Stomach (tissue), 9 donors: ENCODE data around the gene OR52L1. TPM values are rescaled to one million over a fixed set of nuclear protein-coding genes. Genes with fewer than 3 reads are reported as not detected.
"Not testable (repeated sequence)": the region's sequence is repeated elsewhere in the genome, so short reads cannot be mapped to it uniquely, and the experiment has no call there.

ENCODE experiments used
- DNase-seq, 2 donors: peaks; one replicate each; pipeline versions ENCODE4 v3.0.0 to v3.0.0-alpha.2; 2013 to 2019
- H3K27ac ChIP-seq, 5 donors: fragments of 200-600 bp in 4 of 5; sonication (generic) in 4 of 5; one replicate each; pipeline ENCODE4 v1.5.1; 2013 to 2019; ENCODE audit warnings: mild to moderate bottlenecking in 1 of 5, moderate library complexity in 1 of 5
- H3K27me3 ChIP-seq, 3 donors: fragments of 200-600 bp; sonication (generic); one replicate each; pipeline ENCODE4 v1.5.1; 2017 to 2019; ENCODE audit warnings: mixed run types in 1 of 3
- H3K36me3 ChIP-seq, 4 donors: fragments of 200-600 bp; sonication (generic); 1 replicate in 3 of 4; 2 replicates in 1 of 4; pipeline ENCODE4 v1.5.1; 2016 to 2019
- H3K4me1 ChIP-seq, 4 donors: fragments of 200-600 bp; sonication (generic); one replicate each; pipeline ENCODE4 v1.5.1; 2016 to 2019
- H3K4me3 ChIP-seq, 4 donors: fragments of 200-600 bp; sonication (generic) in 3 of 4; one replicate each; pipeline ENCODE4 v1.5.1; 2016 to 2019; ENCODE audit warnings: mild to moderate bottlenecking in 1 of 4
- H3K9me3 ChIP-seq, 4 donors: fragments of 200-600 bp; sonication (generic); one replicate each; pipeline ENCODE4 v1.5.1; 2016 to 2019
- EP300 ChIP-seq: sonication (generic); formaldehyde crosslinking; IDR thresholded peaks from one replicate; pipeline ENCODE4 v1.6.1; 2017; ENCODE audit warnings: antibody characterized with exemption
- POLR2A ChIP-seq, 4 donors: fragments of 450-650 bp; IDR thresholded peaks; one replicate each; pipeline ENCODE4 v1.6.1; 2016; ENCODE audit warnings: antibody characterized with exemption in 4 of 4, control low read depth in 2 of 4, mild to moderate bottlenecking in 1 of 4, moderate library complexity in 1 of 4
- POLR2AphosphoS5 ChIP-seq, 3 donors: sonication (generic); formaldehyde crosslinking; IDR thresholded peaks; one replicate each; pipeline ENCODE4 v1.6.1; 2016; ENCODE audit warnings: antibody characterized with exemption in 3 of 3
- WGBS, 5 donors: extraction: QIAGEN DNeasy Blood & Tissue Kit in 3 of 5; methylation state at CpG; one replicate each; pipeline versions ENCODE4 v1.1.5 to v1.1.7; 2013 to 2018; 5-methylcytosine and 5-hydroxymethylcytosine counted together
- intact Hi-C: fragments of 100-400 bp; cut with DNase I; formaldehyde crosslinking; loops from one replicate; pipeline ENCODE4 v1.15.1; 2023; ENCODE audit warnings: low total_unique reads
- polyA plus RNA-seq, 3 donors: library from polyadenylated mRNA; stranded (reverse); fragments of 200-250 nt; gene quantifications; one replicate each; pipeline ENCODE4 v1.2.3, GENCODE V29; 2013
- total RNA-seq, 5 donors: library from RNA; depleted of rRNA; stranded (reverse); fragments of >200 nt; gene quantifications; one replicate each; pipeline versions ENCODE4 v1.1.0 to v1.2.3, GENCODE V29; 2014 to 2016
- TF ChIP-seq, protein P1 (sequence below), 7 experiments: fragments of 450-650 bp in 4 of 7; fragments of 200-600 bp in 3 of 7; sonication (generic) in 3 of 7; IDR thresholded peaks; one replicate each; pipeline ENCODE4 v1.5.1; 2016 to 2019; ENCODE audit warnings: antibody characterized with exemption in 7 of 7, control low read depth in 2 of 7, mild to moderate bottlenecking in 1 of 7
- donor health status: healthy with polysubstance abuse.
- donor health status: Bipolar disorder and iron deficiency.
- donor health status: healthy.

Gene OR52L1
- total and polyA plus RNA-seq, 8 donors = not detected

DNA sequence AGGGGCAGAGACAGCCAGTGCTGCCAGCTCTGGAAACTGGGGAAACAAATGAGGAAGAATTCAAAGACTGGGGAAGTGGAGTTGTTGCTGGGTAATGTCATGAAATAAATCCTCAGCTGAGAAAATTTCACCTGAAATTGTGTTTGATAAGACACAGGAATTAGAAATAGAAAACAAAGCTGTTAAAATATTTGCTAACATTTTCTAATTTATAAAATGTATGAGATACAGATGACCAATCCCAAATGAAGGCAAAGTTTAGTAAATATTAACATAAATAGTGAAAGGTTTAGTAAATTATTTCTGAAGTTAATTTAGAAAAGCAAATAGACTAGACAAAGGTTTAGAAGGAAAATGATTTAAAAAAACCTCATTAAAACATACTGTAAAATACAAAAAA is 18.4 kb downstream of the OR52L1 start, which contains the start of gene OR56A5:
TSS of gene OR56A5 (minus strand) at position 101 of the 400 bp plus-strand sequence. CDS start at position 101, 0 bp downstream.
- no peak for DNase-seq
- TF ChIP-seq EP300 (no peak), POLR2AphosphoS5 (IDR thresholded peaks at IDR 0.05) (no peak), POLR2A (IDR thresholded peaks at IDR 0.05) (no peak)
- Histone ChIP-seq H3K4me1 (no peaks in the 10 kb centered on the region), H3K27me3 (no peaks in the 10 kb centered on the region), H3K36me3 (no peaks in the 10 kb centered on the region), H3K27ac (no peak within 1 kb of the TSS), H3K4me3 (no peak within 1 kb of the TSS), H3K9me3 (peaks cover 0 to 14% (median 5%) of the 10 kb centered on the region in 4 donors)
- intact Hi-C loops = no loop called here

DNA sequence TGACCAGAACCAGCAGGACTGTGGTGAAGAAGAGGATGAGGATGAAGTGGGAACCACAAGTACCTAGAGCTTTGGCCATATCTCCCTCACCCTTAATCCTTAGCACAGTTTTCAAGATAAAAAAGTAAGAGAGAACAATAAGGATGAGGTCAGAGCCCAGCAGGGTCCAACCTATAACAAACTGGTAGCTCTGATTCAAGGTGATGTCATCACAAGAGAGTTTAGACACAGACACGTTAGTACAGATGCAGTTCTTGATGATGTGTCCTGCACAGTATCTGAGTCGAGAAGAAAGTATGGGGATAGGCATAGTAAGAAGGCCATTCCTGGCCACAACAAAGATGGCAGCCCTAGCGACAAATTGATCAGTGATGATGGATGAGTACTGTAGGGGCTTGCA is 19.1 kb downstream of the OR52L1 start:
- Histone ChIP-seq H3K4me3 (no peak overlapping the region), H3K36me3 (no peaks in the 10 kb centered on the region), H3K27ac (no peak overlapping the region), H3K4me1 (no peaks in the 10 kb centered on the region), H3K27me3 (no peaks in the 10 kb centered on the region), H3K9me3 (peaks cover 0 to 20% (median 7%) of the 10 kb centered on the region in 4 donors)
- 46 to 79% (median 69%) methylated on average over 3 of the region's 3 CpGs for WGBS, 5 donors
- no peak for DNase-seq
- intact Hi-C loops = no loop called here
- TF ChIP-seq POLR2A (IDR thresholded peaks at IDR 0.05) (no peak), EP300 (no peak), POLR2AphosphoS5 (IDR thresholded peaks at IDR 0.05) (no peak)
- TF ChIP-seq, protein P1, sequence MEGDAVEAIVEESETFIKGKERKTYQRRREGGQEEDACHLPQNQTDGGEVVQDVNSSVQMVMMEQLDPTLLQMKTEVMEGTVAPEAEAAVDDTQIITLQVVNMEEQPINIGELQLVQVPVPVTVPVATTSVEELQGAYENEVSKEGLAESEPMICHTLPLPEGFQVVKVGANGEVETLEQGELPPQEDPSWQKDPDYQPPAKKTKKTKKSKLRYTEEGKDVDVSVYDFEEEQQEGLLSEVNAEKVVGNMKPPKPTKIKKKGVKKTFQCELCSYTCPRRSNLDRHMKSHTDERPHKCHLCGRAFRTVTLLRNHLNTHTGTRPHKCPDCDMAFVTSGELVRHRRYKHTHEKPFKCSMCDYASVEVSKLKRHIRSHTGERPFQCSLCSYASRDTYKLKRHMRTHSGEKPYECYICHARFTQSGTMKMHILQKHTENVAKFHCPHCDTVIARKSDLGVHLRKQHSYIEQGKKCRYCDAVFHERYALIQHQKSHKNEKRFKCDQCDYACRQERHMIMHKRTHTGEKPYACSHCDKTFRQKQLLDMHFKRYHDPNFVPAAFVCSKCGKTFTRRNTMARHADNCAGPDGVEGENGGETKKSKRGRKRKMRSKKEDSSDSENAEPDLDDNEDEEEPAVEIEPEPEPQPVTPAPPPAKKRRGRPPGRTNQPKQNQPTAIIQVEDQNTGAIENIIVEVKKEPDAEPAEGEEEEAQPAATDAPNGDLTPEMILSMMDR (IDR thresholded peaks at IDR 0.05) = no peak

DNA sequence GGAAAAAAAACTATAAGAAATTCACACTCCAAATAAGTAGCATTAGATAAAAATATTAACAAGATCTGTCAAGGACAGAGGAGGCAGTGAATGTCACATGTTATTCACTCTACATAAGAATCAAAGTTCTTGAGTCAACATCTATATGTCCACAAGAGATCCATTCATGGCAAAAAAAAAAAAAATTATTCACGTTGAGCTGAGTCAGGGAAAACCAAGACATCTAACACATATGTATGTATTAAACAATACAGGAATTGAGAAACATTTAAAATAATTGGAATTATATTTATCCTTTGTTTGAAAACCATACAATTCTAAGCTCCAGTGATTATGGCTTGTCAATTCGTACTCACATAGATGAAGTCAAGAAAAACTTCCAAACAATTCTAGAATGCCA is 19.8 kb downstream of the OR52L1 start:
- Histone ChIP-seq H3K9me3 (peaks cover 0 to 21% (median 7%) of the 10 kb centered on the region in 4 donors), H3K27ac (no peak overlapping the region), H3K27me3 (no peaks in the 10 kb centered on the region), H3K4me3 (no peak overlapping the region), H3K4me1 (no peaks in the 10 kb centered on the region), H3K36me3 (no peaks in the 10 kb centered on the region)
- DNase-seq = no peak
- intact Hi-C loops = no loop called here
- no peak for TF ChIP-seq EP300
- no peak for TF ChIP-seq POLR2AphosphoS5 (IDR thresholded peaks at IDR 0.05)
- no peak for TF ChIP-seq POLR2A (IDR thresholded peaks at IDR 0.05)
- TF ChIP-seq, protein P1 (IDR thresholded peaks at IDR 0.05) = no peak
- 52 to 74% (median 65%) methylated on average over 2 of the region's 2 CpGs for WGBS, 5 donors

DNA sequence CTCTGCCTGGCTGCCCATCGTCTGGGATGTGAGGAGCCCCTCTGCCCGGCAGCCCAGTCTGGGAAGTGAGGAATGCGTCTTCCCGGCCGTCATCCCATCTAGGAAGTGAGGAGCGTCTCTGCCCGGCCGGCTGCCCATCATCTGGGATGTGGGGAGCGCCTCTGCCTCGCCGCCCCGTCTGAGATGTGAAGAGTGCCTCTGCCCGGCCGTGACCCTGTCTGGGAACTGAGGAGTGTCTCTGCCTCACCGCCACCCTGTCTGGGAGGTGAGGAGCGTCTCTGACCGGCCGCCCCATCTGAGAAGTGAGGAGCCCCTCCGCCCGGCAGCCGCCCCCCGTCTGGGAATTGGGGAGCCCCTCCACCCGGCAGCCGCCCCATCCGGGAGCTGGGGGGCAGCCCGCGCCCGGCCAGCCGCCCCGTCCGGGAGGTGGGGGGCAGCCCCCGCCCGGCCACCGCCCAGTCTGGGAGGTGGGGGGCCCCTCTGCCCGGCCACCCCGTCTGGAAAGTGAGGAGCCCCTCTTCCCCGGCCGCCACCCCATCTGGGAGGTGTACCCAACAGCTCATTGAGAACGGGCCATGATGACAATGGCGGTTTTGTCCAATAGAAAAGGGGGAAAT is 26.0 kb downstream of the OR52L1 start:
- WGBS, 5 donors = 93 to 97% (median 96%) methylated on average over 2 to 40 of the region's 40 CpGs
- H3K4me1 ChIP-seq, H3K27me3 ChIP-seq, H3K4me3 ChIP-seq, DNase-seq, intact Hi-C loops, H3K27ac ChIP-seq, H3K36me3 ChIP-seq: not testable (repeated sequence)
- peaks cover 0 to 37% (median 21%) of the 10 kb centered on the region in 4 donors for H3K9me3 ChIP-seq

DNA sequence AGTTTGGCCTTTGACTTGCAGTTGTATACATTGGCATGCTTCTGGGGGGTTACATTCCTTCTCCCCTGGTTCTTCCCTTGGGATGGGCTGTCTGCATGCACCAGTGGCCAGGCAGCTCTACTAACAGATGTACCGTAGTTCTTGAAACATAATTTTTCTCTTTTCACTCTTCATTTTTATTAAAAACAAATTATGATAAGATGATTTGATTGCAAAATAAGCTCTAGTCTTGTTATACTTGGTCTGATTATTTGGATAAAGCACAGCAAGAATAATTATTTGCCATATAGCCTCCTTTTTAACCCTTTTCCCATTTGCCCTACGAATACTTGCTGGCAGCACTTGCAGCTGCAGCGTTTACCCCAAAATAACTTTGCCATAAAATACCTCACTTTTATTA is 31.2 kb downstream of the OR52L1 start:
- WGBS, 5 donors = 76 to 91% (median 87%) methylated on average over 3 of the region's 3 CpGs
- TF ChIP-seq POLR2AphosphoS5 (IDR thresholded peaks at IDR 0.05) (no peak), POLR2A (IDR thresholded peaks at IDR 0.05) (no peak), EP300 (no peak)
- TF ChIP-seq, protein P1 (IDR thresholded peaks at IDR 0.05) = no peak
- Histone ChIP-seq H3K36me3 (no peaks in the 10 kb centered on the region), H3K9me3 (peaks cover 0 to 12% (median 8%) of the 10 kb centered on the region in 4 donors), H3K4me3 (no peak overlapping the region), H3K27me3 (no peaks in the 10 kb centered on the region), H3K4me1 (no peaks in the 10 kb centered on the region), H3K27ac (no peak overlapping the region)
- intact Hi-C loops = no loop called here
- DNase-seq = no peak
